ENCODE data around the gene PPCDC.

The PPCDC gene

DNA sequence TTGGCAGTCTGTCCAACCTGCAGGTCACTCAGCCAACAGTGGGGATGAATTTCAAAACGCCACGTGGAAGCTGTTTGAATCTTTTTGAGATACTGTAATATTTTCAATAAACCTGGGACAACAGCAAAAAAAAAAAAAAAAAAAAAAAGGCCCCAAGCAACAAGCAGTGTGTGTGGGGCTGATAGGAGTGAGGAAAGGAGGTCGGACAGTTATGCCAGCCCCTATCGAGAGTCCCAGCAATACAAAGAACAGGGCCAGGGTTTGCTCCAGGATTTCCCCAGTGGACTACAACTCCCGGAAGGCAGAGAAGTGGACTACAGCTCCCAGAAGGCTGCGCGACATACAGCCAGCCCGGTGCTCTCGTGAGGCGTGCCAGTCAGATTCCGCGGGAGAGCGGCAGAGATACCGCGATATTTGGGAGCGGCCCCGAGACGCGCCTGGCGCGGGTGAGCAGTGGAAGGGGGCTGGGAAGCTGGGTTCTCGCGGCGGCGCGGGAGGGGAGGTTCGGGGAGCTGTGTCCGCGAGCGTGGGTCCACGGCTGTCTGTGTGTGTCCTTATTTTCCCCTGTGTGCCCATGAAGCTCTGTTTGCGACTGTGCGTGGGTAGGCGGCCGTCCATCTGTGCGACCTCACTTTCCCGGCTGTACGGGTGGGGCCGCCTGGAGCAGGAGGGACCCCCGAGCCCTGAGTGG, at the start of gene PPCDC:
TSS of gene PPCDC (plus strand) at position 410 of the 691 bp plus-strand sequence. CDS start 4,729 bp downstream, outside the sequence.
- DNase-seq, result peak; percentile 97

DNA sequence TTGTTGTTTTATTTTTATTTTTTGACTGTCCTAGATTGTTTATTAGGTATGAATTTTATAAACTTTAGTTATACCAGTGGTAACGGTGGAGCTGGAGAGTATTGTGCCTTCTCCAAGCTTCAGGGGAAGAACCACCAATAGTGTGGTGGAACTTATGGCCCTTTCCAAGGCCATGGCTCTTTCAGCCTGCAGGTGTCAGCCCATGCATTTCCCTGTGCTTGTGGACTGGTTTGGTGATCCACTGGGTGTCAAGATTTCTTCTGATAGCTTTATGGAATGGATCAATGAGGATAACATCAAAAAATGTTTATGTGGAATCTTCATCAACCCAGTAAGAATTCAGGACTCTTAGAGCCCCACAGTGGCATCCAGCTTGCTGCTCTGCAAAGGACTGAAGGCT, 47.2 kb upstream of the PPCDC start:
- DNase-seq, result no peak

DNA sequence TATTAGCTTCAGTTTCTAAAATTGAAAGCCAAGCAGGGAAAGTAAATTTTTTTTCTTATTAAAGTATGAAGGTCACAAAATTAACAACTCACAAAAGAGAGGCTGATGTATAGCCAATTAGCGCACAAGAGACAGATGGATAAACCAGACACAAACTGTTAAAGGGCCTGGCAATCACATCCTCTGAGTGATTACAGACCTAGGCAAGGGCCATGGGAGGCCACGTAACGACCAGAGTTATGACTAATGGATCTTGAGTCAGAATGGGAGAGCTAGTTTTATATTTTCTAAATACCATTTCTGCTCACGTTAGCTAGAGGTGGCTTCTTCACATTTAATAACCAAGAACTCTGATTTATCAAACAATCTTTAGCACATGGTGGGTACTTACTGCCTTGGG, 45.8 kb upstream of the PPCDC start:
- DNase-seq, result peak; percentile 65

DNA sequence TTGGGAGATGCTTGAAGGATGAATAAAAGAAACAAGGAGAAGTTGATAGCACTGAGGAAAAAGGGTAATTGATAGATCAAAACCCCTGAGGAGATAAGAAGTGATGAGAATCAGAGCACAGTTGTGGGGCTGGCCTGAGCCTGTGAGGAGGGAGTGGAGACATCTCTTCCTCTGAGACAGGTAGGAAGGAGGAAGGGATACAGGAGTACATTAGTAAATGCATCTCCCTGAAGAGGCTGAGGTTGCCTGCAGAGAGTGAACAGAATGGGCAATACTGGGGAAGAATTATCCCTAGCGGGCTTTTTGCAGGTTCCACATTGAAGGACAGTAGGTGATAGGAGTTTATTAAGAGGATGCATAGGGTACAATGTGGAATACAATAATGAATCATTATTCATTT, 45.3 kb upstream of the PPCDC start:
- DNase-seq, result no peak

DNA sequence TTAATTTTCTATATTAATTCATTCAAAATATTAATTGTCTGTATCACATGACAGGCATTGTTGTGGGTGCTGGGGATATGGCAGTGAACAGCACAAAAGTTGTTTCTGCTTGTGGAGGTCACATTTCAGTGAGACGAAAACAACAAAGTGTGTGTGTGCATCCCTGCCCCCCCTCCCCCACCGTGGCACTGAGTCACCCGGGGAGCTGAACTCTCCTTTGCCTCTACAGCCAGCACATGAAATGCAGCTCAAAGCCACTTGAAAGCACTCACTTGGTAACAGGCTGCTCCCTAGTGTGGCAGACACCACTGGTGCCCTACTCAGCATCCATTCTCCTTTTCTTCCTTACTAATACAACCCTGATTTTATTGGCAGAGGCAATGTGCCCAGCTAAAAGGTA, 44.9 kb upstream of the PPCDC start:
- DNase-seq, result peak; percentile 80

- no peak for DNase-seq
Observed at GRCh38 chr15:74982183-74982582, 41.2 kb upstream of the PPCDC start.

- peak; percentile 78 for DNase-seq
Observed at GRCh38 chr15:74983725-74984231, 39.6 kb upstream of the PPCDC start.

- DNase-seq, result peak; percentile 63
Observed at GRCh38 chr15:74988007-74988800, 35.2 kb upstream of the PPCDC start.

GRCh38 chr15:74989527-74989926, 33.9 kb upstream of the PPCDC start:
- DNase-seq, result no peak

DNA sequence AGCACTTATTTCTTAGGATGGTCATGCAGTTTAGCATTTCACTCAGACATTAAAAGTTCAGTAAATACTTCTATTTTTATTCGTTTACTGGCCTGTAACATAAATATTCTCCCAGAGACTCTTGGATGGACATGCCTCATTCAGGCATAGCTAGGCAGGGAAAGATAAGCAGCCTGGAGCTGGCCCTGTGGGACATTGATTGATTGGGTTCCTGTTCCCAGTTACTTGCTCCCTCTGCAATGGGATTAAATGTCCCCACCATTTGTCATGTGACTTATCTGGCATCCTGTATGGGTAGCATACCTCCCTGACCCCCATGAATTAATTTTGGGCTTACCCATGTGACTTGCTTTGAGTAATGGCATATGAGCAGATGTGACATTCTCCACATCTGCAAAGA, 30.8 kb upstream of the PPCDC start:
- DNase-seq, result no peak

- no peak for DNase-seq
Observed at GRCh38 chr15:74994236-74994635, 29.2 kb upstream of the PPCDC start.

- no peak for DNase-seq
Observed at GRCh38 chr15:74994685-74995084, 28.7 kb upstream of the PPCDC start.

DNA sequence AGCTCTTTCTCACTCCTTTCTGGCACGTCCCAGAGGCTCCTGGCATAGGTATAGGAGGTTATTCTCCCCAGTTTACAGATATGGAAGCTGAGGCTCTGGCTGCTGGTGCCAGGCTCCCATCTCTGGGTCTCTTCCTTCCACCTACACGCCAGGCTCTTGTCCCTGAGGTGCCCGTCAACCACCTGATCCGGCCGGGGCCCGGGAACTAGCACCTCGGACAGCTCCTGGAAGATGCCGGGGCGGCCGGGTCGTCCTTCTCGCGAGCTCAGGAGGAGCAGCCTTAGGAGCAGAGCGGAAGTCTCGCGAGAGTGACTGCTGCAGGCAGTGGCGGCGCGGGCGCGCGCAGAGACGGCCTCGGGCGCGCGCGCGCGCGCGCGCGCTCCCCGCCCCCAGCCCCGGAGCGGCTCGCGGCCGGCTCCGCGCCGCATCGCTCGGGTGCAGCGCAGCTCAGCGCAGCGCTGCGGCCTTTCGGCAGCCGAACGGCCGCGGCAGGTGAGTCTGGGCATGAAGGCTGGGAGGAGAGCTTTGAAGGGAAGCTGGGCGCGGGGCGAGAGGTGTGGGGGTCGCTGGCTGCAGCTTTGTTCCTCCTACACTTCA, 28.1 kb upstream of the PPCDC start, which contains the start of gene SCAMP5:
TSS of gene SCAMP5 (plus strand) at position 382 of the 597 bp plus-strand sequence. CDS start 16,277 bp downstream, outside the sequence.
- DNase-seq, result peak; percentile 96

DNA sequence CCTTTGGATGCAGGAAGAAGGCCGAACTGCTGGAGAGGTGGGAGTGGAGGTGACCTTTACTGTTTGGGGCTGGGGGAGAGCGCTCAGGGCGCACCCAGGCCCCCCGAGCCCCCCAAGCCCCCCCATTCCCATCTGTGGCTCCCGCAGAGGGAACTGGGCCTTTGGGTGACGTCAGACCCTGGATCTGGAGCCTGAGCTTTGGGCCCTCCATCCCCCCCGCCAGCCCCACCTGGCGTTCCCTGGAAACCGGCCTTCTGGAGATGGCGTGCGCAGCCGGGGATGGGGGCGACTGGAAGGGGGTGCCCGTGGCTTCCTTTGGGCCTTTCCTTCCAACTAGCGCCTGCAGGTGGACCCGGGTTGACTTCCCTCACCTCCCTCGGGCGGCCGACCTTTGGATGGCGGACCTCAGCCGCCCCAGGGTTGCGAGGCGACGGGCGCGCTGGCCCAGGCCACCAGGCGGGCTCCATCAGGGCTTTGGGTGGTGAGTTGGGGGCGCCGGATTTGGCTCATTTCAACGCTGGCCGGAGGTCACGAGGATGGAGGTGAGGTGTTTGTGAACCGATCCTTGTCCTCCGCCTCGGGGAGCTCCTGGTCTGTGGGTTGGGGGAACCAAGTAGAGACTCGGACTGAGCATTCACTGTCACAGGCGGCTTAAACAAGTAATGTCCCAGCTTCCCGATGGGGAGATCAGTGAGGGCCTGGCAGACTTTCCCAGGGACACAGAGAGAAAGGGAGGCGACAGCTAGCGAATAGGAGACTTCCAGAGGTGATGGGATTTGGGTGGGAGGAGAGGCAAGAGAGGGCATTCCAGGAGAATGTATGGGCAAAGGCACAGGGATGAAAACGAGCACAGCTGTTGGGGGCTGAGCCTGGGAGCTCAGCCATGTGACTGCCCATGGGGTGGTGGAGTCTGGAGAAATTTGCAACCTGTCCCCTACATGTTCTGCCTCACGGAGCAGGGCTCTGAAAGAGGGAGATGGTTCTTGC, 27.3 kb upstream of the PPCDC start:
- DNase-seq, result no peak

GRCh38 chr15:74997141-74997540, 26.2 kb upstream of the PPCDC start:
- no peak for DNase-seq

DNA sequence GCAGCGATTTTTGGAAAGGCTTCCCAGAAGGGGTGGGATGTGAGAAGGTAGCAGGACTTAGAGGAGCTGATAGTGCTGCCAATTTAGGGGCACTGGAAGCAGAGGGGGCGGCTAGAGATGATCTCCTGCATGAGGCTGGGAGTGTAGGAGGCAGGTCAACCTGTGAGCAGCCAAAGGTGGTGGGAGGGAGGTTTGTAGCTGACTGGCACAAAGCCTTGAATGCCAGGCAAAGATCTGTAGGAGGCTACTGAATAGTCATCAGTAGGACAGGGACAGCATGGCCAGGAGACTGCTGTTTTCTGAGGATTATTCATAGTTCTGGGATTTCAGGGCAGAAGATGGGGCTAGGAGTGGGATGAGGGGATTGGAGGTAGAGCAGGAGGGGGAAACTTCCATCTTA, 25.8 kb upstream of the PPCDC start:
- no peak for DNase-seq

DNA sequence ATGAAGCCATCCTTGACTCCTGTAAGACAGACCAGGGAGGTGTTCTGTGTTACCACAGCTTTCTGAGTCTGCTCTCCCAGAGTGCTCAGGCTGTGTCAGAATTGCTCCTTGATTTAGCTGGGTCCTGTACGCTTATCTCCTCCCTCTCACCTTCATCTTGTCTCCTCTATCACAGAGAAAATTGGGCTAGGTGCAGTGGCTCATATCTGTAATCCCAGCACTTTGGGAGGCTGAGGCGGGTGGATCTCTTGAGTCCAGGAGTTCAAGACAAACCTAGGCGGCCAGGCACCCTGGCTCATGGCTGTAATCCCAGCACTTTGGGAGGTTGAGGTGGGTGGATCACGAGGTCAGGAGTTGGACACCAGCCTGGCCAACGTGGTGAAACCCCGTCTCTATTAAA, 22.1 kb upstream of the PPCDC start:
- DNase-seq, result no peak

- DNase-seq, result no peak
Observed at GRCh38 chr15:75002398-75002797, 21.0 kb upstream of the PPCDC start.

DNA sequence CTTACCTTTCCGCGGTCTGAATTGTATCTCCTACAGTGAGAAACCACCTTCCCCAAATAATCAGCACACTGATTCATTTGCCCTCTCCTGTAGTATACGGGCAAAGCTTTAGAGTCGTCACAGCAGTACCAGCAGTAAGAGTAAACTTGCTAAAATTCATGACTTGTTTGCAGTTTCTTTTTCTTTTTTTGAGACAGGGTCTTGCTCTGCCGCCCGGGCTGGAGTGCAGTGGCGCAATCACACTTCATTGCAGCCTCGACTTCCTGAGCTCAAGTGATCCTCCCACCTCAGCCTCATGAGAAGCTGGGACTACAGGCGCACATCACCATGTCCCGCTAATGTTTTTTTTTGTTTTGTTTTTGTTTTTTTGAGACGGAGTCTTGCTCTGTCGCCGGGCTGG, 16.2 kb upstream of the PPCDC start:
- DNase-seq, result no peak

GRCh38 chr15:75008221-75008625, 15.2 kb upstream of the PPCDC start:
- no peak for DNase-seq

DNA sequence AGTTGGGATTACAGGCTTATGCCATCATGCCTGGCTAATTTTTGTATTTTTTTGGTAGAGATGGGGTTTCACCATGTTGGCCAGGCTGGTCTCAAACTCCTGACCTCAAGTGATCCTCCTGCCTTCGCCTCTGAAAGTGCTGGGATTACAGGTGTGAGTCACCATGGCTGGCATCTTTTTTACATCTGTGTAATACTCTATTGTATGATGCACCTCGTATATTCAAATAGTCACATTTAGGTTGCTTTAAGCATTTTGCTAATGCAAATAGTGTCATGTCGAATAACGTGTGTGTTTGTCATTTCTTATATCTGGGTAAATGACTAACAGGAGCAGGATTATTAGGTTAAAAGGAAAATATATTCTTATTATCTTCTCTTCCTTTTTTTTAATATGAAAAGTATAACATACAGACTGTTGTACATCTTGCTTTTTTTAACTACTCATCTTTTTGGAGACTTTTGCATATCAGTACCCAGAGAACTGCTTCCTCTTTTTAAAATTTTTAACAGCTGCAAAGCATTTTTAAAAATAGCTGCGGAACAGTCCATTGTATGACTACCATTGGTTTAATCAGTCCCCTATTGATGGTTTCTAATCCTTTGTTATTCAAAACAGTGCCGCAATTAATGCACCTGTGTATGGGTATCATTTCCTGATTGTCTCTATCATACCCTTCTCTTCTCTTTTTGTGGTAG, 14.6 kb upstream of the PPCDC start:
- no peak for DNase-seq

- no peak for DNase-seq
Observed at GRCh38 chr15:75016431-75016830, 7.0 kb upstream of the PPCDC start.
